A673 (cell line): ENCODE data around the gene CHCHD6. TPM values are rescaled to one million over a fixed set of nuclear protein-coding genes. Genes with fewer than 3 reads are reported as not detected.

ENCODE experiments used
- BruUV-seq: library from RNA; stranded (reverse); fragments of 400-500 nt; replicated peaks from 2 replicates; lab custom pipeline; 2021; lab: Mats Ljungman, UMichigan
- CTCF ChIA-PET: fragments of 300-600 bp; sonication (Branson Sonifier 250); formaldehyde crosslinking; loops from one replicate; lab custom pipeline; 2022; ENCODE audit warnings: antibody characterized with exemption; lab: Charles Lee
- POLR2A ChIA-PET: fragments of 300-600 bp; sonication (Branson Sonifier 250); formaldehyde crosslinking; loops from one replicate; lab custom pipeline; 2022; ENCODE audit warnings: antibody characterized with exemption; ENCODE audit not compliant: low non-redundant PET; lab: Charles Lee
- DNase-seq: peaks from one replicate; pipeline ENCODE4 v3.0.0-alpha.2; 2015; ENCODE audit warnings: low spot score
- H3K27ac ChIP-seq: fragments of 200-600 bp; sonication (generic); 2 replicates; pipeline ENCODE4 v1.5.1; 2016; ENCODE audit warnings: mixed run types, low read depth, mild to moderate bottlenecking, mixed read lengths, antibody characterized with exemption, low read length; ENCODE audit not compliant: poor library complexity, severe bottlenecking
- H3K27me3 ChIP-seq: fragments of 200-600 bp; sonication (generic); replicated peaks from 2 replicates; pipeline ENCODE4 v1.6.1; 2017; ENCODE audit warnings: mixed run types, low read depth, mild to moderate bottlenecking, mixed read lengths, antibody characterized with exemption, low read length; ENCODE audit not compliant: insufficient read depth, poor library complexity
- H3K36me3 ChIP-seq: fragments of 200-600 bp; sonication (generic); 2 replicates; pipeline ENCODE4 v1.6.1; 2016; ENCODE audit warnings: mixed run types, mild to moderate bottlenecking, mixed read lengths, antibody characterized with exemption, low read length; ENCODE audit not compliant: insufficient read depth, poor library complexity, severe bottlenecking
- H3K4me1 ChIP-seq: fragments of 200-600 bp; sonication (generic); 2 replicates; pipeline ENCODE4 v1.6.1; 2017; ENCODE audit warnings: mixed run types, mild to moderate bottlenecking, mixed read lengths, antibody characterized with exemption, low read length; ENCODE audit not compliant: insufficient read depth, poor library complexity, severe bottlenecking
- H3K4me3 ChIP-seq: fragments of 200-600 bp; sonication (generic); 2 replicates; pipeline ENCODE4 v1.5.1; 2016; ENCODE audit warnings: low read depth, mixed run types, mild to moderate bottlenecking, mixed read lengths, low read length; ENCODE audit not compliant: poor library complexity, severe bottlenecking
- H3K9me3 ChIP-seq: fragments of 200-600 bp; sonication (generic); 2 replicates; pipeline ENCODE4 v1.6.1; 2016; ENCODE audit warnings: mixed run types, low read depth, mild to moderate bottlenecking, mixed read lengths, antibody characterized with exemption, low read length; ENCODE audit not compliant: poor library complexity, severe bottlenecking
- EZH2 ChIP-seq: fragments of 200-600 bp; sonication (generic); IDR thresholded peaks from 2 replicates; pipeline ENCODE4 v1.6.1; 2017; ENCODE audit warnings: borderline replicate concordance, low read depth, mild to moderate bottlenecking, mixed read lengths, antibody characterized with exemption, low read length; ENCODE audit not compliant: poor library complexity, severe bottlenecking
- intact Hi-C: fragments of 100-400 bp; cut with micrococcal nuclease; formaldehyde crosslinking; loops from one replicate; pipeline ENCODE4 v1.10.0; 2022; ENCODE audit not compliant: unreplicated experiment
- total RNA-seq: library from RNA; stranded (reverse); gene quantifications from 2 replicates; pipeline ENCODE4 v1.2.3, GENCODE V29; 2021
- TF ChIP-seq, protein P1 (sequence below): fragments of 300-800, 200-600 bp; sonication (generic); conservative IDR thresholded peaks from 2 replicates; pipeline ENCODE4 v1.5.1; 2017; ENCODE audit warnings: low read depth, mild to moderate bottlenecking, antibody characterized with exemption, low read length, moderate library complexity, mixed read lengths

Gene CHCHD6
- total RNA-seq, 1 experiment from 2014 or later: 23.3 TPM

DNA sequence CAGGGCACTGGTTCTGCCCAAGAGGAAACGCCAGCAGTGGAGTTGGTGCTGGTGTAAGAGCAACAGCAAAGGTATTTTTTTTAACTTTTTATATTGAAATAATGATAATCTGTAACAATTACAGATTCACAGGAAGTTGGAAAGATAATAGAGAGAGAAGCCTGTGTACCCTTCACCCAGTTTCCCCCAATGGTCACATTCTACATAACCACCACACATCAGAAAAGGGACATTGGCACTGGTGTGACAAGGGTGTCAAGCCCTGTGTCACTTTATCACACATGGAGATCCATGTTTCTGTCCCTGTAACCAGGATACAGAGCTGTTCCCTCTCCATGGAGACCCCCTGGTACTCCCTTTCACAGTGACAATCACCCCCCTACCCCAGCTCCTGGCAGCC, 269.8 kb downstream of the CHCHD6 start:
- TF ChIP-seq, protein P1, sequence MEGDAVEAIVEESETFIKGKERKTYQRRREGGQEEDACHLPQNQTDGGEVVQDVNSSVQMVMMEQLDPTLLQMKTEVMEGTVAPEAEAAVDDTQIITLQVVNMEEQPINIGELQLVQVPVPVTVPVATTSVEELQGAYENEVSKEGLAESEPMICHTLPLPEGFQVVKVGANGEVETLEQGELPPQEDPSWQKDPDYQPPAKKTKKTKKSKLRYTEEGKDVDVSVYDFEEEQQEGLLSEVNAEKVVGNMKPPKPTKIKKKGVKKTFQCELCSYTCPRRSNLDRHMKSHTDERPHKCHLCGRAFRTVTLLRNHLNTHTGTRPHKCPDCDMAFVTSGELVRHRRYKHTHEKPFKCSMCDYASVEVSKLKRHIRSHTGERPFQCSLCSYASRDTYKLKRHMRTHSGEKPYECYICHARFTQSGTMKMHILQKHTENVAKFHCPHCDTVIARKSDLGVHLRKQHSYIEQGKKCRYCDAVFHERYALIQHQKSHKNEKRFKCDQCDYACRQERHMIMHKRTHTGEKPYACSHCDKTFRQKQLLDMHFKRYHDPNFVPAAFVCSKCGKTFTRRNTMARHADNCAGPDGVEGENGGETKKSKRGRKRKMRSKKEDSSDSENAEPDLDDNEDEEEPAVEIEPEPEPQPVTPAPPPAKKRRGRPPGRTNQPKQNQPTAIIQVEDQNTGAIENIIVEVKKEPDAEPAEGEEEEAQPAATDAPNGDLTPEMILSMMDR: no peak
- TF ChIP-seq EZH2: no peak
- POLR2A ChIA-PET: no interaction called here
- Histone ChIP-seq H3K36me3 (no peaks in the 10 kb centered on the region), H3K4me3 (no peak overlapping the region), H3K27ac (no peak overlapping the region), H3K27me3 (no peaks in the 10 kb centered on the region), H3K4me1 (no peaks in the 10 kb centered on the region), H3K9me3 (peaks cover 19% of the 10 kb centered on the region)
- no peak for DNase-seq
- intact Hi-C loops: no loop called here
- CTCF ChIA-PET: no interaction called here
- BruUV-seq: no TSS peak

DNA sequence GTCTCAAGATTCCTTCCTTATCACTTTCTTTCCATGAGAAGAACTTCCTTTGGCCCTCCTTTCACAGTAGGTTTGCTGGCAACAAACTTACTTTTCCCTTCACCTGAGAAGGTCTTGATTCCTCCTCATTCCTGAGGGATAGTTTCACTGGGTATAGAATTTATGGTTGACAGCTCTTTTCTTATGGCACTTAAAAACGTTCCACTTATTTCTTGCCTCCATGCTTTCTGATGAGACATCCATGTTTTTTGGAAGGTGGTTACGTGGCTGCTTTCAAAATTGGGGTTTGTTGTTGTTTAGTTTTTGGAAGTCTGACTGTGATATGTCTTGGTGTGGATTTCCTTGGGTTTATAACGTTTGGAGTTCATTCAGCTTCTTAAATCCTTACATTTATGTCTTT, 270.7 kb downstream of the CHCHD6 start:
- BruUV-seq: no TSS peak
- TF ChIP-seq EZH2: no peak
- TF ChIP-seq, protein P1: no peak
- Histone ChIP-seq H3K9me3 (peaks cover 19% of the 10 kb centered on the region), H3K4me1 (no peaks in the 10 kb centered on the region), H3K27ac (no peak overlapping the region), H3K4me3 (no peak overlapping the region), H3K36me3 (no peaks in the 10 kb centered on the region), H3K27me3 (no peaks in the 10 kb centered on the region)
- intact Hi-C loops: no loop called here
- ChIA-PET POLR2A (no interaction called here), CTCF (no interaction called here)
- no peak for DNase-seq

DNA sequence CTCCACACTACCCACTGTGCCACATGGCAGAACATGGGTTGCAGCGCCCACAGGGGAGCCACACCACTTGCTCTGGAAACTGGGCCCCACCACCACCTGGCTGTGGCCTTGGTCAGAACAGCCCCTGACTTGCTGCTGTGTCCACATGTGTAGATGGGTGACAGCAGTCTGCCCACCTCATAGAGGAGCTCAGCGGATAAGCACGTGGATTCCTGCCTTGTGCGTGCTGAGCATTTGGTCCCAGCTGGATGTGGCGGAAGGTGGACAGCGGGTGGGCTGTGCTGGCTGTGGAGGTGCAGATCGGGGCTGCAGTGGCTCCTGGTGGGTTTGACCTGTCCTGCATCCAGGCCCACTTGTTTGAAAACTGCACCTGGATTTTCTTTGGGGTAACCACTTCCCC, 272.9 kb downstream of the CHCHD6 start:
- DNase-seq: no peak
- POLR2A ChIA-PET: no interaction called here

More for the DNA sequence above, 272.9 kb downstream of the CHCHD6 start:
- BruUV-seq: no TSS peak
- intact Hi-C loops: no loop called here
- H3K27ac ChIP-seq: no peak overlapping the region
- no peak overlapping the region for H3K4me3 ChIP-seq
- no peaks in the 10 kb centered on the region for H3K27me3 ChIP-seq
- H3K36me3 ChIP-seq: no peaks in the 10 kb centered on the region
- peaks cover 19% of the 10 kb centered on the region for H3K9me3 ChIP-seq
- no peaks in the 10 kb centered on the region for H3K4me1 ChIP-seq
- TF ChIP-seq, protein P1: no peak
- CTCF ChIA-PET: no interaction called here
